Liver (tissue), 9 donors: ENCODE results near the gene HERPUD2. TPM values are rescaled to one million over a fixed set of nuclear protein-coding genes. Genes with fewer than 3 reads are reported as not detected.
A peak's percentile ranks its signal among the peaks of the same experiment; 100 is the strongest.

Experiments used
- DNase-seq: peaks from one replicate; pipeline ENCODE4 v3.0.0-alpha.2; 2017; ENCODE audit warnings: low spot score
- H3K27ac ChIP-seq, 2 donors: one replicate each; pipeline ENCODE4 v1.7.0; 2013; ENCODE audit warnings: inconsistent platforms in 2 of 2, low read length in 2 of 2, control low read depth in 1 of 2, low read depth in 1 of 2, mild to moderate bottlenecking in 1 of 2
- H3K27me3 ChIP-seq, 4 donors: one replicate each; pipeline versions ENCODE4 v1.6.1 to v1.7.0; 2013; ENCODE audit warnings: low read length in 3 of 4, inconsistent platforms in 1 of 4, mild to moderate bottlenecking in 1 of 4, moderate library complexity in 1 of 4; ENCODE audit not compliant: control insufficient read depth in 4 of 4, insufficient read depth in 4 of 4
- H3K36me3 ChIP-seq, 4 donors: one replicate each; pipeline versions ENCODE4 v1.6.1 to v1.7.0; 2013; ENCODE audit warnings: low read length in 3 of 4, mild to moderate bottlenecking in 3 of 4, low read depth in 1 of 4, moderate library complexity in 1 of 4; ENCODE audit not compliant: control insufficient read depth in 4 of 4, insufficient read depth in 3 of 4
- H3K4me1 ChIP-seq, 4 donors: one replicate each; pipeline versions ENCODE4 v1.6.1 to v1.7.0; 2013; ENCODE audit warnings: low read length in 3 of 4, mild to moderate bottlenecking in 3 of 4, moderate library complexity in 1 of 4; ENCODE audit not compliant: control insufficient read depth in 4 of 4, insufficient read depth in 4 of 4
- H3K4me3 ChIP-seq, 3 donors: one replicate each; pipeline versions ENCODE4 v1.6.1 to v1.7.0; 2013; ENCODE audit warnings: low read length in 3 of 3, control low read depth in 1 of 3, low read depth in 1 of 3, mild to moderate bottlenecking in 1 of 3
- H3K9ac ChIP-seq, 2 donors: one replicate each; pipeline ENCODE4 v1.7.0; 2013; ENCODE audit warnings: low read length in 2 of 2, mild to moderate bottlenecking in 2 of 2, moderate library complexity in 2 of 2, control low read depth in 1 of 2, low read depth in 1 of 2
- H3K9me3 ChIP-seq, 4 donors: one replicate each; pipeline versions ENCODE4 v1.6.1 to v1.7.0; 2013; ENCODE audit warnings: low read length in 3 of 4; ENCODE audit not compliant: control insufficient read depth in 4 of 4
- ATF3 ChIP-seq: IDR thresholded peaks from 2 replicates; pipeline ENCODE4 v1.6.1; 2016; ENCODE audit warnings: antibody characterized with exemption
- CTCF ChIP-seq: fragments of 150-350 bp; IDR thresholded peaks from 2 replicates; pipeline ENCODE4 v1.5.1; 2017; ENCODE audit warnings: improper control_type of control experiment, low read depth, low read length; ENCODE audit not compliant: missing input control
- EGR1 ChIP-seq, 2 donors: IDR thresholded peaks; 2 replicates each; pipeline ENCODE4 v1.6.1; 2016 to 2018; ENCODE audit warnings: antibody characterized with exemption in 2 of 2, low read depth in 2 of 2
- FOXA1 ChIP-seq: IDR thresholded peaks from 2 replicates; pipeline ENCODE4 v1.6.1; 2016; ENCODE audit warnings: antibody characterized with exemption
- FOXA2 ChIP-seq: IDR thresholded peaks from 2 replicates; pipeline ENCODE4 v1.6.1; 2016; ENCODE audit warnings: antibody characterized with exemption
- GABPA ChIP-seq, 2 donors: IDR thresholded peaks in 1 of 2; conservative IDR thresholded peaks in 1 of 2; 2 replicates each; pipeline ENCODE4 v1.6.1; 2016; ENCODE audit warnings: antibody characterized with exemption in 2 of 2, mild to moderate bottlenecking in 1 of 2, moderate library complexity in 1 of 2
- HNF4A ChIP-seq, 2 donors: conservative IDR thresholded peaks; 2 replicates each; pipeline ENCODE4 v1.6.1; 2016; ENCODE audit warnings: antibody characterized with exemption in 2 of 2, mild to moderate bottlenecking in 2 of 2
- HNF4G ChIP-seq: IDR thresholded peaks from 2 replicates; pipeline ENCODE4 v1.6.1; 2016; ENCODE audit warnings: antibody characterized with exemption
- JUND ChIP-seq, 2 donors: IDR thresholded peaks; 2 replicates each; pipeline ENCODE4 v1.6.1; 2016; ENCODE audit warnings: antibody characterized with exemption in 2 of 2
- MAX ChIP-seq: IDR thresholded peaks from 2 replicates; pipeline ENCODE4 v1.6.1; 2016; ENCODE audit warnings: antibody characterized with exemption
- NR2F2 ChIP-seq: IDR thresholded peaks from 2 replicates; pipeline ENCODE4 v1.6.1; 2016; ENCODE audit warnings: antibody characterized with exemption
- REST ChIP-seq: IDR thresholded peaks from 2 replicates; pipeline ENCODE4 v1.6.1; 2016; ENCODE audit warnings: antibody characterized with exemption, mild to moderate bottlenecking
- RXRA ChIP-seq, 2 donors: IDR thresholded peaks; 2 replicates each; pipeline ENCODE4 v1.6.1; 2017 to 2018; ENCODE audit warnings: antibody characterized with exemption in 2 of 2, mild to moderate bottlenecking in 1 of 2
- SP1 ChIP-seq: IDR thresholded peaks from 2 replicates; pipeline ENCODE4 v1.6.1; 2018; ENCODE audit warnings: antibody characterized with exemption, mild to moderate bottlenecking
- TAF1 ChIP-seq: conservative IDR thresholded peaks from 2 replicates; pipeline ENCODE4 v1.6.1; 2016; ENCODE audit warnings: antibody characterized with exemption, mild to moderate bottlenecking
- YY1 ChIP-seq: IDR thresholded peaks from 2 replicates; pipeline ENCODE4 v1.6.1; 2016; ENCODE audit warnings: antibody characterized with exemption, mild to moderate bottlenecking
- ZBTB33 ChIP-seq: IDR thresholded peaks from 2 replicates; pipeline ENCODE4 v1.6.1; 2016; ENCODE audit warnings: antibody characterized with exemption
- WGBS: extraction: QIAGEN DNeasy Blood & Tissue Kit; methylation state at CpG from one replicate; pipeline ENCODE4 v1.1.7; 2013; 5-methylcytosine and 5-hydroxymethylcytosine counted together
- polyA plus RNA-seq, 2 donors: library from polyadenylated mRNA; stranded (reverse) in 1 of 2; unstranded in 1 of 2; fragments of 200-250 nt in 1 of 2; fragments of >200 nt in 1 of 2; fragmentation: Nextera tagmentation in 1 of 2; extraction: Ambion mirVana in 1 of 2; gene quantifications; one replicate each; pipeline versions ENCODE4 v1.2.1 to v1.2.3, GENCODE V29; 2013 to 2015
- total RNA-seq, 2 donors: library from RNA; depleted of rRNA; stranded (reverse); fragments of >200 nt; gene quantifications; one replicate each; pipeline ENCODE4 v1.2.3, GENCODE V29; 2014
- donor health status: healthy.
- donor health status: healthy.
- donor health status: healthy.
- donor health status: healthy.
- donor health status: healthy.

Gene HERPUD2
- total and polyA plus RNA-seq, 4 donors, result 9.7 to 22.0 (median 13.7) TPM

- WGBS, result 95% methylated on average over 3 of the region's 3 CpGs
- H3K36me3 ChIP-seq, result peaks cover 0 to 4% (median under 1%) of the 10 kb centered on the region in 4 donors
- H3K27ac ChIP-seq, result no peak overlapping the region
- no peak overlapping the region for H3K9ac ChIP-seq
- no peaks in the 10 kb centered on the region for H3K9me3 ChIP-seq
- TF ChIP-seq HNF4G (no peak), FOXA1 (no peak), REST (no peak), SP1 (no peak), HNF4A (conservative IDR thresholded peaks at IDR 0.05) (no peak), YY1 (no peak), FOXA2 (no peak), ATF3 (no peak), NR2F2 (no peak), EGR1 (IDR thresholded peaks at IDR 0.05; ENCODE audit: low read depth in 2 of 2) (no peak), RXRA (IDR thresholded peaks at IDR 0.05) (no peak), CTCF (no peak), TAF1 (no peak)
- H3K4me1 ChIP-seq, result peaks cover 5 to 23% (median 11%) of the 10 kb centered on the region in 4 donors
- H3K27me3 ChIP-seq, result no peaks in the 10 kb centered on the region
- H3K4me3 ChIP-seq, result no peak overlapping the region
- DNase-seq, result no peak
These were observed 45.2 kb downstream of the HERPUD2 start for GRCh38 chr7:35649711-35650110.

GRCh38 chr7:35648367-35648766, 46.6 kb downstream of the HERPUD2 start:
- peaks cover 5 to 23% (median 11%) of the 10 kb centered on the region in 4 donors for H3K4me1 ChIP-seq
- 56% methylated on average over 3 of the region's 3 CpGs for WGBS
- H3K9me3 ChIP-seq, result no peaks in the 10 kb centered on the region
- H3K27ac ChIP-seq, result peak overlapping the region; percentile 78 to 85
- no peak for DNase-seq
- no peaks in the 10 kb centered on the region for H3K27me3 ChIP-seq
- no peak overlapping the region for H3K4me3 ChIP-seq
- H3K36me3 ChIP-seq, result peaks cover 0 to 4% (median under 1%) of the 10 kb centered on the region in 4 donors
- H3K9ac ChIP-seq, result peak overlapping the region in 1 of 2 donors; percentile 37
- peak in 1 of 2 donors; percentile 67 for TF ChIP-seq GABPA (IDR thresholded peaks at IDR 0.05 in 1 of 2, conservative IDR thresholded peaks at IDR 0.05 in 1 of 2)
- TF ChIP-seq FOXA2, result no peak
- TF ChIP-seq ATF3, result peak; percentile 28
- peak in 1 of 2 donors; percentile 42 for TF ChIP-seq JUND (IDR thresholded peaks at IDR 0.05)
- TF ChIP-seq ZBTB33, result peak; percentile 78
- peak; percentile 9 for TF ChIP-seq REST
- TF ChIP-seq HNF4A (conservative IDR thresholded peaks at IDR 0.05), result peak; percentile 35 to 55
- peak; percentile 77 for TF ChIP-seq MAX
- TF ChIP-seq TAF1, result no peak
- TF ChIP-seq RXRA (IDR thresholded peaks at IDR 0.05), result peak; percentile 70 to 80
- no peak for TF ChIP-seq CTCF
- TF ChIP-seq HNF4G, result no peak
- peak; percentile 79 for TF ChIP-seq SP1
- no peak for TF ChIP-seq NR2F2
- TF ChIP-seq EGR1 (IDR thresholded peaks at IDR 0.05; ENCODE audit: low read depth in 2 of 2), result no peak
